HepG2 (cell line): Measurements from ENCODE around the gene EDAR. TPM values are rescaled to one million over a fixed set of nuclear protein-coding genes. Genes with fewer than 3 reads are reported as not detected.

Experiments used
- ATAC-seq: fragments of 200-7000 bp; cut with Tn5 transposase; 3 replicates; pipeline ENCODE4 v1.9.1; 2020; ENCODE audit warnings: mild to moderate bottlenecking, moderate library complexity
- BruUV-seq: library from RNA; stranded (reverse); fragments of 400-500 nt; replicated peaks from 2 replicates; lab custom pipeline; 2021; lab: Mats Ljungman, UMichigan
- CTCF ChIA-PET: fragments of 300-600 bp; formaldehyde crosslinking; extraction: SDS; loops from one replicate; lab custom pipeline; 2021; ENCODE audit warnings: low total read pairs, inconsistent platforms, low intra/inter-chr PET ratio; lab: Yijun Ruan, JAX
- POLR2A ChIA-PET: fragments of 350-600 bp; sonication (Branson Sonifier 250); formaldehyde crosslinking; loops from one replicate; lab custom pipeline; 2020; ENCODE audit warnings: antibody characterized with exemption, inconsistent platforms; lab: Yijun Ruan, JAX
- DNase-seq: peaks from one replicate; pipeline ENCODE4 v3.0.0-alpha.2; 2015; ENCODE audit warnings: low spot score
- FAIRE-seq: peaks from 3 replicates; lab custom pipeline; 2011; peaks lifted over from hg19 to GRCh38; lab: Jason Lieb, UNC
- H2AFZ ChIP-seq: one replicate; pipeline ENCODE4 v1.6.1; 2011; ENCODE audit warnings: low read length, inconsistent platforms
- H3K27ac ChIP-seq: fragments of 300-600 bp; 3 replicates; pipeline ENCODE4 v1.8.0; 2011; ENCODE audit warnings: mixed run types, mild to moderate bottlenecking, mixed read lengths, low read length, inconsistent platforms; ENCODE audit not compliant: insufficient read depth; ENCODE audit errors: extremely low read length
- H3K27me3 ChIP-seq, 2 experiments: fragments of 200-600 bp in 1 of 2; 2 replicates in 1 of 2; 3 replicates in 1 of 2; pipeline versions ENCODE4 v1.6.0 to v1.8.0; 2011; ENCODE audit warnings: low read length in 2 of 2, mild to moderate bottlenecking in 2 of 2, moderate library complexity in 2 of 2, inconsistent platforms in 1 of 2; ENCODE audit not compliant: insufficient read depth in 2 of 2, control insufficient read depth in 1 of 2
- H3K36me3 ChIP-seq, 2 experiments: fragments of 200-600 bp in 1 of 2; replicated peaks in 1 of 2; 2 replicates in 1 of 2; 3 replicates in 1 of 2; pipeline versions ENCODE4 v1.5.1 to v1.8.0; 2011; ENCODE audit warnings: low read length in 2 of 2, inconsistent platforms in 1 of 2; ENCODE audit not compliant: insufficient read depth in 2 of 2, control insufficient read depth in 1 of 2
- H3K4me1 ChIP-seq: 2 replicates; pipeline ENCODE4 v1.5.1; 2012; ENCODE audit warnings: low read length, inconsistent platforms; ENCODE audit not compliant: insufficient read depth
- H3K4me2 ChIP-seq: 2 replicates; pipeline ENCODE4 v1.6.0; 2011; ENCODE audit warnings: low read depth, low read length, inconsistent platforms
- H3K4me3 ChIP-seq, 3 experiments: fragments of 200-600 bp in 1 of 3; sonication (generic), shearing (Covaris generic) in 1 of 3; replicated peaks in 1 of 3; 2 replicates each; pipeline ENCODE4 v1.5.1; 2011 to 2016; ENCODE audit warnings: low read length in 3 of 3, inconsistent platforms in 2 of 3, low read depth in 2 of 3, mild to moderate bottlenecking in 2 of 3, control low read depth in 1 of 3, mixed read lengths in 1 of 3; ENCODE audit not compliant: insufficient read depth in 1 of 3
- H3K79me2 ChIP-seq: one replicate; pipeline ENCODE4 v1.6.1; 2011; ENCODE audit warnings: low read length, inconsistent platforms; ENCODE audit not compliant: insufficient read depth
- H3K9ac ChIP-seq: 2 replicates; pipeline ENCODE4 v1.6.0; 2011; ENCODE audit warnings: mild to moderate bottlenecking, low read depth, low read length, inconsistent platforms; ENCODE audit not compliant: insufficient read depth
- H3K9me3 ChIP-seq: 2 replicates; pipeline ENCODE4 v1.5.1; 2012; ENCODE audit warnings: mild to moderate bottlenecking, low read length
- H4K20me1 ChIP-seq: 2 replicates; pipeline ENCODE4 v1.6.0; 2011; ENCODE audit warnings: inconsistent platforms, mild to moderate bottlenecking, low read length, moderate library complexity; ENCODE audit not compliant: insufficient read depth
- CENPX ChIP-seq: sonication (generic); formaldehyde crosslinking; IDR thresholded peaks from 2 replicates; pipeline ENCODE4 v1.9.0; 2021; ENCODE audit warnings: mild to moderate bottlenecking, missing genetic modification reagents, moderate library complexity
- HES4 ChIP-seq: sonication (generic); formaldehyde crosslinking; IDR thresholded peaks from 2 replicates; pipeline ENCODE4 v1.9.0; 2021; ENCODE audit warnings: mild to moderate bottlenecking, missing genetic modification reagents, borderline replicate concordance
- HHEX ChIP-seq: IDR thresholded peaks from 2 replicates; pipeline ENCODE4 v1.6.1; 2016; ENCODE audit warnings: control low read depth
- HMG20B ChIP-seq: conservative IDR thresholded peaks from 2 replicates; pipeline ENCODE4 v1.6.1; 2016; ENCODE audit warnings: missing genetic modification reagents, missing compliant biosample characterization
- MTERF4 ChIP-seq: sonication (generic); formaldehyde crosslinking; IDR thresholded peaks from 2 replicates; pipeline ENCODE4 v1.8.0; 2023; ENCODE audit warnings: mild to moderate bottlenecking, missing genetic modification reagents
- NR2C2 ChIP-seq: sonication (generic); formaldehyde crosslinking; IDR thresholded peaks from 2 replicates; pipeline ENCODE4 v1.4.0; 2020; ENCODE audit warnings: missing genetic modification reagents, mild to moderate bottlenecking, moderate library complexity, borderline replicate concordance
- SOX13 ChIP-seq, 3 experiments: fragments of 450-650 bp in 1 of 3; sonication (generic) in 1 of 3; formaldehyde crosslinking in 1 of 3; IDR thresholded peaks in 2 of 3; conservative IDR thresholded peaks in 1 of 3; 2 replicates each; pipeline versions ENCODE4 v1.5.0 to v1.6.1; 2016 to 2020; ENCODE audit warnings: antibody characterized with exemption in 1 of 3, mild to moderate bottlenecking in 1 of 3, missing compliant biosample characterization in 1 of 3, missing genetic modification reagents in 1 of 3, moderate library complexity in 1 of 3
- SP1 ChIP-seq, 2 experiments: fragments of 450-650 bp in 1 of 2; sonication (generic) in 1 of 2; formaldehyde crosslinking in 1 of 2; IDR thresholded peaks; 2 replicates each; pipeline versions ENCODE4 v1.4.0 to v1.6.1; 2016 to 2020; ENCODE audit warnings: missing genetic modification reagents in 1 of 2
- SRSF9 ChIP-seq: fragments of 200-400 bp; formaldehyde crosslinking; IDR thresholded peaks from 2 replicates; pipeline ENCODE4 v1.6.1; 2018; ENCODE audit warnings: borderline replicate concordance, mild to moderate bottlenecking, low read depth, low read length; ENCODE audit not compliant: insufficient read depth, poor library complexity, severe bottlenecking
- ZNF432 ChIP-seq: sonication (generic); formaldehyde crosslinking; IDR thresholded peaks from 2 replicates; pipeline ENCODE4 v1.5.0; 2020; ENCODE audit warnings: missing genetic modification reagents, mild to moderate bottlenecking, borderline replicate concordance
- ZNF562 ChIP-seq: sonication (generic); formaldehyde crosslinking; IDR thresholded peaks from 2 replicates; pipeline ENCODE4 v1.8.0; 2022; ENCODE audit warnings: missing genetic modification reagents, borderline replicate concordance
- ZNF746 ChIP-seq: sonication (generic); formaldehyde crosslinking; IDR thresholded peaks from 2 replicates; pipeline ENCODE4 v1.8.0; 2022; ENCODE audit warnings: mild to moderate bottlenecking, missing genetic modification reagents
- ZSCAN5A ChIP-seq: sonication (generic); formaldehyde crosslinking; IDR thresholded peaks from 2 replicates; pipeline ENCODE4 v1.8.0; 2022; ENCODE audit warnings: mild to moderate bottlenecking, missing genetic modification reagents, borderline replicate concordance
- WGBS: methylation state at CpG from one replicate; pipeline ENCODE4 v1.1.6; 2017; ENCODE audit warnings: low lambda C conversion rate; 5-methylcytosine and 5-hydroxymethylcytosine counted together
- in situ Hi-C: cut with HindIII; loops from 2 replicates; pipeline ENCODE4 v1.10.0; 2017; ENCODE audit warnings: low pct_unique_long_range_greater_than_20kb; ENCODE audit not compliant: extremely low pct_ligation_motif_present
- intact Hi-C: fragments of 100-400 bp; cut with micrococcal nuclease; formaldehyde crosslinking; loops from one replicate; pipeline ENCODE4 v1.10.0; 2022; ENCODE audit not compliant: unreplicated experiment
- polyA plus RNA-seq, 8 experiments: library from polyadenylated mRNA; depleted of rRNA in 3 of 8; stranded (reverse) in 7 of 8; unstranded in 1 of 8; fragments of >200 nt; fragmentation: Illumina TruSeq in 4 of 8; extraction: Trizol in 4 of 8; gene quantifications; 2 replicates each; pipeline versions ENCODE4 v1.2.1 to v1.2.3, GENCODE V29; 2011 to 2016; ENCODE audit warnings: low read depth in 4 of 8, missing spikeins in 1 of 8, mixed read lengths in 1 of 8; ENCODE audit not compliant: insufficient read depth in 1 of 8
- total RNA-seq, 5 experiments: library from RNA; depleted of rRNA; stranded (reverse); fragments of >200 nt; fragmentation: Illumina TruSeq; extraction: Trizol; gene quantifications; 2 replicates each; pipeline ENCODE4 v1.2.3, GENCODE V29; 2016; ENCODE audit warnings: low read depth in 1 of 5
- TF ChIP-seq, protein P1 (sequence below): sonication (generic); formaldehyde crosslinking; IDR thresholded peaks from 2 replicates; pipeline ENCODE4 v1.5.1; 2020; ENCODE audit warnings: missing genetic modification reagents, mild to moderate bottlenecking, borderline replicate concordance
- TF ChIP-seq, protein P2 (sequence below): IDR thresholded peaks from 2 replicates; pipeline ENCODE4 v1.6.1; 2016; ENCODE audit warnings: missing compliant biosample characterization, missing genetic modification reagents, borderline replicate concordance
- TF ChIP-seq, protein P3 (sequence below): sonication (generic); formaldehyde crosslinking; IDR thresholded peaks from 2 replicates; pipeline ENCODE4 v1.8.0; 2022; ENCODE audit warnings: missing genetic modification reagents, mild to moderate bottlenecking, moderate library complexity, borderline replicate concordance

Gene EDAR
- total and polyA plus RNA-seq, 2 of the 13 experiments (the other 11 are each of a cell fraction or from before 2014, with no cell fraction given) = not detected

GRCh38 chr2:109001201-109001600 lies 12.2 kb upstream of the EDAR start:
- no TSS peak for BruUV-seq
- CTCF ChIA-PET = no interaction called here
- no peak overlapping the region for H2AFZ ChIP-seq
- in situ Hi-C loops = no loop called here
- H3K4me2 ChIP-seq = no peak overlapping the region
- H3K27ac ChIP-seq = no peak overlapping the region
- intact Hi-C loops = no loop called here
- no peaks in the 10 kb centered on the region for H3K27me3 ChIP-seq
- no peaks in the 10 kb centered on the region; the same call in 1 of the 2 replicates for H4K20me1 ChIP-seq
- H3K9me3 ChIP-seq = no peaks in the 10 kb centered on the region
- no peaks in the 10 kb centered on the region for H3K79me2 ChIP-seq
- WGBS = 37% methylated on average over 3 of the region's 3 CpGs
- no peak for FAIRE-seq
- no peaks in the 10 kb centered on the region for H3K36me3 ChIP-seq
- H3K9ac ChIP-seq = no peak overlapping the region
- no peak for DNase-seq
- POLR2A ChIA-PET = interaction anchor here (0.6 kb wide), 1 partner anchor 334 kb away, joined by 3 read pairs; no protein-coding TSS in a partner anchor
- no peak overlapping the region for H3K4me3 ChIP-seq
- ATAC-seq = no peak
- no peaks in the 10 kb centered on the region; the same call in 1 of the 2 replicates for H3K4me1 ChIP-seq
- TF ChIP-seq HES4 (CRISPR knock-in tag) = no peak
- no peak for TF ChIP-seq CENPX (CRISPR knock-in tag)
- no peak for TF ChIP-seq HHEX (CRISPR knock-in tag)
- TF ChIP-seq, protein P1, sequence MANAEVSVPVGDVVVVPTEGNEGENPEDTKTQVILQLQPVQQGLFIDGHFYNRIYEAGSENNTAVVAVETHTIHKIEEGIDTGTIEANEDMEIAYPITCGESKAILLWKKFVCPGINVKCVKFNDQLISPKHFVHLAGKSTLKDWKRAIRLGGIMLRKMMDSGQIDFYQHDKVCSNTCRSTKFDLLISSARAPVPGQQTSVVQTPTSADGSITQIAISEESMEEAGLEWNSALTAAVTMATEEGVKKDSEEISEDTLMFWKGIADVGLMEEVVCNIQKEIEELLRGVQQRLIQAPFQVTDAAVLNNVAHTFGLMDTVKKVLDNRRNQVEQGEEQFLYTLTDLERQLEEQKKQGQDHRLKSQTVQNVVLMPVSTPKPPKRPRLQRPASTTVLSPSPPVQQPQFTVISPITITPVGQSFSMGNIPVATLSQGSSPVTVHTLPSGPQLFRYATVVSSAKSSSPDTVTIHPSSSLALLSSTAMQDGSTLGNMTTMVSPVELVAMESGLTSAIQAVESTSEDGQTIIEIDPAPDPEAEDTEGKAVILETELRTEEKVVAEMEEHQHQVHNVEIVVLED (CRISPR knock-in tag) = no peak
- TF ChIP-seq SRSF9 = no peak
- TF ChIP-seq ZNF432 (CRISPR knock-in tag) = no peak
- TF ChIP-seq NR2C2 (CRISPR knock-in tag) = no peak
- no peak for TF ChIP-seq HMG20B (CRISPR knock-in tag)
- TF ChIP-seq, protein P2, sequence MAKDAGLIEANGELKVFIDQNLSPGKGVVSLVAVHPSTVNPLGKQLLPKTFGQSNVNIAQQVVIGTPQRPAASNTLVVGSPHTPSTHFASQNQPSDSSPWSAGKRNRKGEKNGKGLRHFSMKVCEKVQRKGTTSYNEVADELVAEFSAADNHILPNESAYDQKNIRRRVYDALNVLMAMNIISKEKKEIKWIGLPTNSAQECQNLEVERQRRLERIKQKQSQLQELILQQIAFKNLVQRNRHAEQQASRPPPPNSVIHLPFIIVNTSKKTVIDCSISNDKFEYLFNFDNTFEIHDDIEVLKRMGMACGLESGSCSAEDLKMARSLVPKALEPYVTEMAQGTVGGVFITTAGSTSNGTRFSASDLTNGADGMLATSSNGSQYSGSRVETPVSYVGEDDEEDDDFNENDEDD (CRISPR knock-in tag) = no peak
- no peak for TF ChIP-seq ZNF562 (CRISPR knock-in tag)
- TF ChIP-seq SP1 (IDR thresholded peaks at IDR 0.05) = no peak
- no peak for TF ChIP-seq SP1 (CRISPR knock-in tag; IDR thresholded peaks at IDR 0.05)
- TF ChIP-seq, protein P3, sequence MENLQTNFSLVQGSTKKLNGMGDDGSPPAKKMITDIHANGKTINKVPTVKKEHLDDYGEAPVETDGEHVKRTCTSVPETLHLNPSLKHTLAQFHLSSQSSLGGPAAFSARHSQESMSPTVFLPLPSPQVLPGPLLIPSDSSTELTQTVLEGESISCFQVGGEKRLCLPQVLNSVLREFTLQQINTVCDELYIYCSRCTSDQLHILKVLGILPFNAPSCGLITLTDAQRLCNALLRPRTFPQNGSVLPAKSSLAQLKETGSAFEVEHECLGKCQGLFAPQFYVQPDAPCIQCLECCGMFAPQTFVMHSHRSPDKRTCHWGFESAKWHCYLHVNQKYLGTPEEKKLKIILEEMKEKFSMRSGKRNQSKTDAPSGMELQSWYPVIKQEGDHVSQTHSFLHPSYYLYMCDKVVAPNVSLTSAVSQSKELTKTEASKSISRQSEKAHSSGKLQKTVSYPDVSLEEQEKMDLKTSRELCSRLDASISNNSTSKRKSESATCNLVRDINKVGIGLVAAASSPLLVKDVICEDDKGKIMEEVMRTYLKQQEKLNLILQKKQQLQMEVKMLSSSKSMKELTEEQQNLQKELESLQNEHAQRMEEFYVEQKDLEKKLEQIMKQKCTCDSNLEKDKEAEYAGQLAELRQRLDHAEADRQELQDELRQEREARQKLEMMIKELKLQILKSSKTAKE (CRISPR knock-in tag) = no peak
- TF ChIP-seq ZNF746 = no peak
- no peak for TF ChIP-seq ZSCAN5A
- TF ChIP-seq SOX13 (IDR thresholded peaks at IDR 0.05) = no peak
- no peak for TF ChIP-seq SOX13 (CRISPR knock-in tag; conservative IDR thresholded peaks at IDR 0.05 in 1 of 2, IDR thresholded peaks at IDR 0.05 in 1 of 2)
- TF ChIP-seq MTERF4 = no peak
